SW 1271 (cell line): ENCODE results near the gene PHEX.

Experiments
- DNase-seq, 2 experiments: peaks; one replicate each; lab custom pipeline; 2025; lab: John Stamatoyannopoulos, UW

Gene PHEX

GRCh38 chrX:22105231-22105630 lies 73.1 kb downstream of the PHEX start:
- no peak for DNase-seq

- no peak for DNase-seq
Measured at GRCh38 chrX:22105971-22106370, 73.8 kb downstream of the PHEX start.

GRCh38 chrX:22109442-22109841 lies 77.3 kb downstream of the PHEX start:
- no peak for DNase-seq

GRCh38 chrX:22110729-22111494 lies 78.8 kb downstream of the PHEX start:
- no peak for DNase-seq

GRCh38 chrX:22116605-22117546 lies 84.8 kb downstream of the PHEX start:
- no peak for DNase-seq

GRCh38 chrX:22117633-22118032 lies 85.5 kb downstream of the PHEX start:
- no peak for DNase-seq

- DNase-seq, result no peak
Measured at GRCh38 chrX:22118161-22118830, 86.2 kb downstream of the PHEX start.

- DNase-seq, result no peak
Measured at GRCh38 chrX:22121161-22121560, 89.0 kb downstream of the PHEX start.

- no peak for DNase-seq
Measured at GRCh38 chrX:22122510-22122909, 90.4 kb downstream of the PHEX start.

- DNase-seq, result no peak
Measured at GRCh38 chrX:22124098-22124497, 92.0 kb downstream of the PHEX start.

- DNase-seq, result no peak
Measured at GRCh38 chrX:22125481-22125880, 93.4 kb downstream of the PHEX start.

- no peak for DNase-seq
Measured at GRCh38 chrX:22126327-22126726, 94.2 kb downstream of the PHEX start.

- DNase-seq, result no peak
Measured at GRCh38 chrX:22128961-22129360, 96.8 kb downstream of the PHEX start.

GRCh38 chrX:22134681-22135080 lies 102.6 kb downstream of the PHEX start:
- peak; percentile 2 to 25 for DNase-seq

- DNase-seq, result no peak
Measured at GRCh38 chrX:22135171-22135711, 103.1 kb downstream of the PHEX start.

- peak in 1 of 2 experiments; percentile 3 for DNase-seq
Measured at GRCh38 chrX:22135994-22136684, 104.0 kb downstream of the PHEX start.

- no peak for DNase-seq
Measured at GRCh38 chrX:22136711-22137110, 104.6 kb downstream of the PHEX start.

GRCh38 chrX:22139822-22140221 lies 107.7 kb downstream of the PHEX start:
- DNase-seq, result no peak

- no peak for DNase-seq
Measured at GRCh38 chrX:22141047-22141730, 109.1 kb downstream of the PHEX start.

GRCh38 chrX:22147214-22147613 lies 115.1 kb downstream of the PHEX start:
- DNase-seq, result no peak

- DNase-seq, result no peak
Measured at GRCh38 chrX:22147942-22148341, 115.8 kb downstream of the PHEX start.
